IMR-90 (cell line): ENCODE data around the gene WNT11. TPM values are rescaled to one million over a fixed set of nuclear protein-coding genes. Genes with fewer than 3 reads are reported as not detected.

ENCODE experiments used
- ATAC-seq: fragments of 200-7000 bp; cut with Tn5 transposase; 2 replicates; pipeline ENCODE4 v1.9.1; 2020; ENCODE audit warnings: low read depth, mild to moderate bottlenecking, moderate library complexity
- BruUV-seq: library from RNA; stranded (reverse); fragments of 400-500 nt; replicated peaks from 2 replicates; lab custom pipeline; 2021; lab: Mats Ljungman, UMichigan
- CTCF ChIA-PET: fragments of 300-600 bp; formaldehyde crosslinking; extraction: SDS; loops from one replicate; lab custom pipeline; 2021; ENCODE audit warnings: antibody characterized with exemption; lab: Yijun Ruan, JAX
- POLR2A ChIA-PET: fragments of 300-600 bp; sonication (Branson Sonifier 250); formaldehyde crosslinking; loops from one replicate; lab custom pipeline; 2022; ENCODE audit warnings: antibody characterized with exemption; ENCODE audit not compliant: unreplicated experiment; lab: Charles Lee
- DNase-seq: peaks from one replicate; pipeline ENCODE4 v3.0.0; 2013
- H2AFZ ChIP-seq: replicated peaks from 2 replicates; pipeline ENCODE3; 2013; ENCODE audit warnings: low read length, mild to moderate bottlenecking; ENCODE audit not compliant: poor library complexity
- H2AK5ac ChIP-seq: 2 replicates; pipeline ENCODE4 v1.6.1; 2013; ENCODE audit warnings: low read depth, low read length, inconsistent platforms
- H2AK9ac ChIP-seq: replicated peaks from 2 replicates; pipeline ENCODE3; 2013; ENCODE audit warnings: mild to moderate bottlenecking, low read depth, low read length, moderate library complexity; ENCODE audit not compliant: poor library complexity
- H2BK120ac ChIP-seq: 2 replicates; pipeline ENCODE4 v1.6.1; 2013; ENCODE audit warnings: low read depth, low read length, inconsistent platforms
- H2BK15ac ChIP-seq: 3 replicates; pipeline ENCODE4 v1.6.1; 2013; ENCODE audit warnings: low read depth, low read length, inconsistent platforms
- H2BK20ac ChIP-seq: 2 replicates; pipeline ENCODE4 v1.6.1; 2013; ENCODE audit warnings: low read depth, mild to moderate bottlenecking, inconsistent platforms, low read length, moderate library complexity
- H2BK5ac ChIP-seq: 2 replicates; pipeline ENCODE4 v1.6.1; 2013; ENCODE audit warnings: mild to moderate bottlenecking, low read depth, low read length, inconsistent platforms; ENCODE audit not compliant: poor library complexity, severe bottlenecking
- H3K14ac ChIP-seq: replicated peaks from 2 replicates; pipeline ENCODE4 v1.6.1; 2013; ENCODE audit warnings: low read depth, low read length, inconsistent platforms
- H3K18ac ChIP-seq: 2 replicates; pipeline ENCODE4 v1.6.1; 2013; ENCODE audit warnings: low read depth, low read length, control low read depth
- H3K23ac ChIP-seq: 2 replicates; pipeline ENCODE4 v1.6.1; 2013; ENCODE audit warnings: low read depth, low read length, inconsistent platforms
- H3K27ac ChIP-seq: 2 replicates; pipeline ENCODE4 v1.5.1; 2013; ENCODE audit warnings: mild to moderate bottlenecking, control low read depth, low read length; ENCODE audit not compliant: insufficient read depth
- H3K27me3 ChIP-seq: 2 replicates; pipeline ENCODE4 v1.6.1; 2013; ENCODE audit warnings: low read length; ENCODE audit not compliant: control insufficient read depth, insufficient read depth
- H3K36me3 ChIP-seq: 2 replicates; pipeline ENCODE4 v1.6.1; 2013; ENCODE audit warnings: low read length, mixed read lengths; ENCODE audit not compliant: control insufficient read depth, insufficient read depth
- H3K4ac ChIP-seq: 2 replicates; pipeline ENCODE4 v1.6.1; 2013; ENCODE audit warnings: low read depth, low read length, inconsistent platforms
- H3K4me1 ChIP-seq: 2 replicates; pipeline ENCODE4 v1.6.1; 2013; ENCODE audit warnings: low read length, mixed read lengths; ENCODE audit not compliant: control insufficient read depth, insufficient read depth
- H3K4me2 ChIP-seq: 2 replicates; pipeline ENCODE4 v1.6.1; 2013; ENCODE audit warnings: low read depth, mild to moderate bottlenecking, control low read depth, low read length, moderate library complexity
- H3K4me3 ChIP-seq: 2 replicates; pipeline ENCODE4 v1.5.1; 2013; ENCODE audit warnings: low read depth, mild to moderate bottlenecking, control low read depth, low read length, moderate library complexity; ENCODE audit not compliant: insufficient read depth
- H3K56ac ChIP-seq: 2 replicates; pipeline ENCODE4 v1.6.1; 2013; ENCODE audit warnings: low read length, inconsistent platforms; ENCODE audit not compliant: insufficient read depth; ENCODE audit errors: extremely low read depth
- H3K79me1 ChIP-seq, 2 experiments: 2 replicates each; pipeline ENCODE4 v1.6.1; 2013; ENCODE audit warnings: low read length in 2 of 2, inconsistent platforms in 1 of 2, low read depth in 1 of 2
- H3K9ac ChIP-seq: 2 replicates; pipeline ENCODE4 v1.6.1; 2013; ENCODE audit warnings: low read depth, low read length, control low read depth
- H3K9me1 ChIP-seq: 2 replicates; pipeline ENCODE4 v1.6.1; 2013; ENCODE audit warnings: low read length, inconsistent platforms; ENCODE audit not compliant: insufficient read depth
- H3K9me3 ChIP-seq: 2 replicates; pipeline ENCODE4 v1.6.1; 2013; ENCODE audit warnings: low read length; ENCODE audit not compliant: control insufficient read depth, insufficient read depth
- H4K20me1 ChIP-seq: 2 replicates; pipeline ENCODE4 v1.6.1; 2013; ENCODE audit warnings: low read length, inconsistent platforms; ENCODE audit not compliant: insufficient read depth
- H4K5ac ChIP-seq: 2 replicates; pipeline ENCODE4 v1.6.1; 2013; ENCODE audit warnings: mild to moderate bottlenecking, low read depth, low read length, control low read depth
- H4K8ac ChIP-seq, 2 experiments: 2 replicates each; pipeline ENCODE4 v1.6.1; 2013; ENCODE audit warnings: low read depth in 2 of 2, low read length in 2 of 2, control low read depth in 1 of 2, inconsistent platforms in 1 of 2
- H4K91ac ChIP-seq: 2 replicates; pipeline ENCODE4 v1.6.1; 2013; ENCODE audit warnings: low read depth, low read length, inconsistent platforms; ENCODE audit not compliant: insufficient read depth
- MAZ ChIP-seq: IDR thresholded peaks from 2 replicates; pipeline ENCODE4 v1.6.1; 2012; ENCODE audit warnings: low read depth, mild to moderate bottlenecking, low read length, improper control_type of control experiment, moderate library complexity, borderline replicate concordance
- WGBS, 2 experiments: methylation state at CpG; one replicate each; pipeline versions ENCODE4 v1.1.5 to v1.1.7; 2013; ENCODE audit warnings: missing lambda C conversion rate in 2 of 2; ENCODE audit not compliant: insufficient read length in 1 of 2; ENCODE audit errors: extremely low coverage in 2 of 2; 5-methylcytosine and 5-hydroxymethylcytosine counted together
- dilution Hi-C: fragments of 300-500 bp; cut with HindIII; formaldehyde crosslinking; loops from one replicate; pipeline ENCODE4 v1.14.3; 2018; ENCODE audit warnings: low sequenced_read_pairs; ENCODE audit not compliant: unreplicated experiment
- in situ Hi-C: fragments of 300-500 bp; cut with MboI; formaldehyde crosslinking; loops from 3 replicates; pipeline ENCODE4 v1.14.3; 2019; ENCODE audit warnings: low sequenced_read_pairs, inconsistent platforms, mixed read lengths
- intact Hi-C: fragments of 100-400 bp; cut with micrococcal nuclease; formaldehyde crosslinking; loops from 2 replicates; pipeline ENCODE4 v1.10.0; 2022
- polyA plus RNA-seq, 3 experiments: library from polyadenylated mRNA; depleted of rRNA; stranded (reverse); fragments of >200 nt; gene quantifications; 2 replicates each; pipeline ENCODE4 v1.2.3, GENCODE V29; 2012; ENCODE audit warnings: low replicate concordance in 1 of 3
- total RNA-seq: library from RNA; depleted of rRNA; stranded (reverse); fragments of >200 nt; gene quantifications from 2 replicates; pipeline ENCODE4 v1.2.3, GENCODE V29; 2012

The WNT11 gene
- total and polyA plus RNA-seq, 2 of the 4 experiments (the other 2 are of a cell fraction): 0.10 TPM; not detected in 1

DNA sequence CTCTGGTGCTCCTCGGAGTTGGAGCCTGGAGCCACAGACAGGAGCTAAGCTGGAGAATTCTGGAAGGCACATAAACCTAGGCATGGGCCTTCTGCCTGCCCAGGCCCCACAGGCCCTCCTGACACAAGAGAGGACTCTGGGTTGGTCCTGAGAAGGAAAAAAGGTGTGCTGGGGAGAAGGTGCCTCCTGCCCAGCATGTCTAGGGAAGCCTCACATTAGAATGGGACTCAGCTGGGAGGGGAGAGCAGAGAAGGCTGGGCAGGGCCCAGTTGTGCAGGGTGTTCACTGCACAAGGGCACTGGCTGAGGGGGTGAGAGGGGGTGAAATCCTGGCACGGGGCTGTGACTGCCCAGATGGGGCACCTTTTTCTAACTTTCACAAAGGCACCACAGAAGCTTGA lies 39.4 kb upstream of the WNT11 start:
- intact Hi-C loops (no loop called here), in situ Hi-C loops (no loop called here), dilution Hi-C loops (no loop called here)
- no TSS peak for BruUV-seq
- Histone ChIP-seq H3K4me2 (no peak overlapping the region), H3K9me1 (peaks cover 3% of the 10 kb centered on the region), H2AK5ac (no peak overlapping the region), H3K56ac (no peak overlapping the region), H3K4ac (no peak overlapping the region), H2BK5ac (no peak overlapping the region), H3K27ac (no peak overlapping the region), H3K9ac (no peak overlapping the region), H2BK15ac (no peak overlapping the region), H3K9me3 (peaks cover 10% of the 10 kb centered on the region), H4K20me1 (no peaks in the 10 kb centered on the region), H2BK120ac (no peak overlapping the region), H2AFZ (no peak overlapping the region), H3K4me3 (no peak overlapping the region), H3K23ac (no peak overlapping the region), H3K27me3 (peaks cover 68% of the 10 kb centered on the region), H2AK9ac (no peak overlapping the region), H3K4me1 (no peaks in the 10 kb centered on the region), H4K5ac (no peak overlapping the region), H2BK20ac (no peak overlapping the region), H4K91ac (no peak overlapping the region), H3K18ac (no peak overlapping the region), H3K79me1 (no peaks in the 10 kb centered on the region), H4K8ac (no peak overlapping the region), H3K36me3 (no peaks in the 10 kb centered on the region), H3K14ac (no peak overlapping the region)
- TF ChIP-seq MAZ: no peak
- ATAC-seq (no peak), DNase-seq (no peak)
- ChIA-PET CTCF (no interaction called here), POLR2A (no interaction called here)
- WGBS, 2 experiments: no CpG with 5 or more reads among the region's 2 CpGs
